GM12878 (cell line): ENCODE data around the gene OR2AG1. TPM values are rescaled to one million over a fixed set of nuclear protein-coding genes. Genes with fewer than 3 reads are reported as not detected.

Experiments
- ATAC-seq: fragments of 200-7000 bp; cut with Tn5 transposase; 3 replicates; pipeline ENCODE4 v1.9.1; 2020; ENCODE audit warnings: mild to moderate bottlenecking, moderate library complexity
- BruUV-seq: library from RNA; stranded (reverse); fragments of 400-500 nt; replicated peaks from 2 replicates; lab custom pipeline; 2021; lab: Mats Ljungman, UMichigan
- CTCF ChIA-PET: fragments of 300-600 bp; sonication (Branson Sonifier 250); formaldehyde crosslinking; extraction: SDS; loops from one replicate; lab custom pipeline; 2021; ENCODE audit warnings: inconsistent platforms; lab: Yijun Ruan, JAX
- POLR2A ChIA-PET: fragments of 350-600 bp; formaldehyde crosslinking; extraction: SDS; loops from one replicate; lab custom pipeline; 2021; ENCODE audit warnings: inconsistent platforms; lab: Charles Lee
- RAD21 ChIA-PET: fragments of 300-600 bp; sonication (Branson Sonifier 250); formaldehyde crosslinking; loops from one replicate; lab custom pipeline; 2023; ENCODE audit warnings: antibody characterized with exemption; ENCODE audit not compliant: unreplicated experiment; lab: Charles Lee
- SMC1A ChIA-PET: fragments of 300-600 bp; sonication (Branson Sonifier 250); formaldehyde crosslinking; loops from one replicate; lab custom pipeline; 2023; ENCODE audit not compliant: unreplicated experiment, uncharacterized antibody; lab: Charles Lee
- DNase-seq: peaks from one replicate; pipeline ENCODE4 v3.0.0-alpha.2; 2011; ENCODE audit warnings: low read depth, low spot score
- FAIRE-seq: peaks from 3 replicates; lab custom pipeline; 2011; peaks lifted over from hg19 to GRCh38; lab: Jason Lieb, UNC
- H2AFZ ChIP-seq: 2 replicates; pipeline ENCODE4 v1.6.0; 2011; ENCODE audit warnings: low read depth, low read length, control low read depth; ENCODE audit not compliant: control insufficient read depth
- H3K27ac ChIP-seq: 2 replicates; pipeline ENCODE4 v1.5.1; 2011; ENCODE audit warnings: control low read depth; ENCODE audit not compliant: control insufficient read depth, insufficient read depth
- H3K27me3 ChIP-seq, 2 experiments: replicated peaks in 1 of 2; 2 replicates each; pipeline versions ENCODE4 v1.6.0 to v1.6.1; 2011; ENCODE audit warnings: low read length in 1 of 2; ENCODE audit not compliant: control insufficient read depth in 2 of 2, insufficient read depth in 2 of 2
- H3K36me3 ChIP-seq, 2 experiments: 2 replicates each; pipeline ENCODE4 v1.5.1; 2011; ENCODE audit warnings: low read length in 1 of 2; ENCODE audit not compliant: control insufficient read depth in 2 of 2, insufficient read depth in 2 of 2
- H3K4me1 ChIP-seq: 2 replicates; pipeline ENCODE4 v1.6.1; 2011; ENCODE audit warnings: mild to moderate bottlenecking, low read length, moderate library complexity, mixed read lengths; ENCODE audit not compliant: control insufficient read depth, insufficient read depth
- H3K4me2 ChIP-seq: 2 replicates; pipeline ENCODE4 v1.6.0; 2011; ENCODE audit warnings: control low read depth; ENCODE audit not compliant: control insufficient read depth, insufficient read depth
- H3K4me3 ChIP-seq: fragments of 200-600 bp; sonication (generic); 2 replicates; pipeline ENCODE4 v1.5.1; 2016
- H3K79me2 ChIP-seq: 2 replicates; pipeline ENCODE4 v1.6.0; 2011; ENCODE audit warnings: low read length; ENCODE audit not compliant: control insufficient read depth, insufficient read depth
- H3K9ac ChIP-seq: 2 replicates; pipeline ENCODE4 v1.8.0; 2011; ENCODE audit warnings: low read length, control low read depth, mixed read lengths; ENCODE audit not compliant: control insufficient read depth, insufficient read depth
- H3K9me3 ChIP-seq: replicated peaks from 3 replicates; pipeline ENCODE4 v1.5.1; 2011; ENCODE audit warnings: mild to moderate bottlenecking, low read length; ENCODE audit not compliant: control insufficient read depth, insufficient read depth
- H4K20me1 ChIP-seq: 2 replicates; pipeline ENCODE4 v1.6.0; 2011; ENCODE audit not compliant: control insufficient read depth, insufficient read depth
- CHD1 ChIP-seq: IDR thresholded peaks from 2 replicates; pipeline ENCODE4 v1.6.1; 2012; ENCODE audit warnings: low read depth, low read length, improper control_type of control experiment
- EP300 ChIP-seq, 2 experiments: fragments of 150-350 bp in 1 of 2; IDR thresholded peaks; 2 replicates each; pipeline ENCODE4 v1.6.1; 2011 to 2012; ENCODE audit warnings: low read depth in 2 of 2, low read length in 2 of 2, borderline replicate concordance in 1 of 2, improper control_type of control experiment in 1 of 2, inconsistent platforms in 1 of 2; ENCODE audit not compliant: control insufficient read depth in 1 of 2
- NBN ChIP-seq: fragments of 450-650 bp; IDR thresholded peaks from 2 replicates; pipeline ENCODE4 v1.6.1; 2016
- NFYA ChIP-seq: IDR thresholded peaks from 2 replicates; pipeline ENCODE4 v1.6.1; 2011; ENCODE audit warnings: low read depth, mild to moderate bottlenecking, low read length, improper control_type of control experiment, borderline replicate concordance
- POLR2A ChIP-seq: IDR thresholded peaks from 2 replicates; pipeline ENCODE4 v1.6.1; 2011; ENCODE audit warnings: low read depth, mild to moderate bottlenecking, low read length
- RB1 ChIP-seq: fragments of 450-650 bp; formaldehyde crosslinking; IDR thresholded peaks from 2 replicates; pipeline ENCODE4 v1.6.1; 2017; ENCODE audit warnings: mild to moderate bottlenecking, borderline replicate concordance
- SUZ12 ChIP-seq: fragments of 200-600 bp; sonication (generic); IDR thresholded peaks from one replicate; pipeline ENCODE4 v1.6.1; 2018; ENCODE audit warnings: antibody characterized with exemption, mild to moderate bottlenecking; ENCODE audit not compliant: unreplicated experiment
- ZNF217 ChIP-seq: fragments of 450-650 bp; IDR thresholded peaks from 2 replicates; pipeline ENCODE4 v1.6.1; 2017; ENCODE audit warnings: antibody characterized with exemption, mild to moderate bottlenecking
- ZSCAN29 ChIP-seq: fragments of 450-650 bp; IDR thresholded peaks from 2 replicates; pipeline ENCODE4 v1.6.1; 2017; ENCODE audit warnings: mild to moderate bottlenecking, moderate library complexity
- WGBS: methylation state at CpG from one replicate; pipeline ENCODE4 v1.1.6; 2016; ENCODE audit warnings: low lambda C conversion rate; ENCODE audit not compliant: insufficient replicate concordance, insufficient coverage; ENCODE audit errors: missing lambda C conversion rate; 5-methylcytosine and 5-hydroxymethylcytosine counted together
- in situ Hi-C: fragments of 300-500 bp; cut with MboI; formaldehyde crosslinking; loops from 9 replicates; pipeline ENCODE4 v1.14.3; 2018; ENCODE audit warnings: mixed read lengths
- intact Hi-C: fragments of 100-400 bp; cut with micrococcal nuclease; formaldehyde crosslinking; loops from one replicate; pipeline ENCODE4 v1.14.2; 2022; ENCODE audit not compliant: unreplicated experiment
- polyA plus RNA-seq, 11 experiments: library from polyadenylated mRNA; depleted of rRNA in 4 of 11; unstranded in 6 of 11; stranded (reverse) in 5 of 11; fragments of >200 nt; fragmentation: Nextera tagmentation in 4 of 11; fragmentation: Illumina TruSeq in 1 of 11; extraction: Ambion mirVana in 4 of 11; extraction: Trizol in 1 of 11; gene quantifications; 1 replicate in 1 of 11; 2 replicates in 10 of 11; pipeline versions ENCODE4 v1.2.1 to v1.2.3, GENCODE V29; 2011 to 2016; ENCODE audit warnings: inconsistent platforms in 2 of 11, missing spikeins in 2 of 11, low read depth in 1 of 11
- total RNA-seq, 4 experiments: library from RNA; depleted of rRNA in 3 of 4; stranded (reverse); fragments of >200 nt in 3 of 4; fragmentation: Illumina TruSeq in 1 of 4; extraction: Trizol in 1 of 4; gene quantifications; 2 replicates each; pipeline versions ENCODE4 v1.2.1 to v1.2.3, GENCODE V29; 2013 to 2021
- TF ChIP-seq, protein P1 (sequence below): fragments of 450-650 bp; IDR thresholded peaks from 2 replicates; pipeline ENCODE4 v1.6.1; 2016; ENCODE audit warnings: mild to moderate bottlenecking
- TF ChIP-seq, protein P2 (sequence below): fragments of 450-650 bp; IDR thresholded peaks from 2 replicates; pipeline ENCODE4 v1.6.1; 2016; ENCODE audit warnings: mild to moderate bottlenecking, moderate library complexity, borderline replicate concordance

The OR2AG1 gene
- total and polyA plus RNA-seq, 10 of the 15 experiments (the other 5 are each of a cell fraction or from before 2014, with no cell fraction given): not detected

DNA sequence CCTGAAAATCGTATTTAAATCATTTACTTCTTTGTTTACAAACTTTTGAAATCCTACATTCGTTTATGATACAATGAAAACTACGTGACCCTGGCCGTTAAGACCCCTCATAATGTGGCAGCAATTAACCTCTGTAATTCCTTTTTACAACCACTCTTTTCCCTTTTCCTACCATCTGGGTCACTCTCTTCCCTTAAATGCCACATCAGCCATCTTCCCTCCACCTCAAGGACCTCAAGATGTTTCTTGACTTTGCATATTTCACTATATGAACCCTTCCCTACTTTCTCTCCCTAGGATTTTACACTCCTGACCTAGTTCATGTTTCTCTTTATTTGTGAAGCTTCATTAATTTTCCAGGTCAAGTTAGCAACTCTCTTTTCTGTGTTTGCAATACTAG is 37.8 kb upstream of the OR2AG1 start:
- peaks cover 55% of the 10 kb centered on the region for H3K79me2 ChIP-seq
- 37% methylated on average over 4 of the region's 4 CpGs for WGBS

More for the DNA sequence above, 37.8 kb upstream of the OR2AG1 start:
- DNase-seq (no peak), FAIRE-seq (no peak), ATAC-seq (no peak)
- Histone ChIP-seq H3K4me2 (peak overlapping the region; percentile 90), H3K9ac (peak overlapping the region; percentile 94), H3K4me1 (peaks cover 22% of the 10 kb centered on the region; the same call in 1 of the 2 replicates), H4K20me1 (no peaks in the 10 kb centered on the region), H3K36me3 (no peaks in the 10 kb centered on the region), H2AFZ (no peak overlapping the region), H3K4me3 (peak overlapping the region; percentile 71), H3K9me3 (no peaks in the 10 kb centered on the region; the same call in 2 of the 3 replicates), H3K27me3 (no peaks in the 10 kb centered on the region), H3K27ac (peak overlapping the region; percentile 99)
- CTCF ChIA-PET: interaction anchor here (0.7 to 17.5 kb wide), 11 partner anchors 5 to 769 kb away, joined by 3 to 728 read pairs (median 4); partner anchors contain the start of genes MRPL17, OR2AG2, PPFIBP2 and TPP1
- BruUV-seq: no TSS peak
- intact Hi-C loops (loop anchor here (5.0 to 10.0 kb wide), 4 partner anchors 133 to 1050 kb away; partner anchors contain the start of genes CNGA4, FHIP1B, PPFIBP2 and TAF10), in situ Hi-C loops (loop anchor here (10.0 kb wide), 1 partner anchor 1120 kb away; the partner anchor contains the start of gene TRIM34)
- 0 out of 2 replicates have a peak, but pooled peaks have one; percentile 16 for TF ChIP-seq NBN
- no peak for TF ChIP-seq ZNF217
- TF ChIP-seq EP300 (IDR thresholded peaks at IDR 0.05; ENCODE audit: borderline replicate concordance in 1 of 2, control insufficient read depth in 1 of 2, low read depth in 2 of 2, low read length in 2 of 2): no peak
- TF ChIP-seq SUZ12: no peak
- TF ChIP-seq NFYA: no peak
- TF ChIP-seq ZSCAN29: no peak
- no peak for TF ChIP-seq RB1
- TF ChIP-seq, protein P1, sequence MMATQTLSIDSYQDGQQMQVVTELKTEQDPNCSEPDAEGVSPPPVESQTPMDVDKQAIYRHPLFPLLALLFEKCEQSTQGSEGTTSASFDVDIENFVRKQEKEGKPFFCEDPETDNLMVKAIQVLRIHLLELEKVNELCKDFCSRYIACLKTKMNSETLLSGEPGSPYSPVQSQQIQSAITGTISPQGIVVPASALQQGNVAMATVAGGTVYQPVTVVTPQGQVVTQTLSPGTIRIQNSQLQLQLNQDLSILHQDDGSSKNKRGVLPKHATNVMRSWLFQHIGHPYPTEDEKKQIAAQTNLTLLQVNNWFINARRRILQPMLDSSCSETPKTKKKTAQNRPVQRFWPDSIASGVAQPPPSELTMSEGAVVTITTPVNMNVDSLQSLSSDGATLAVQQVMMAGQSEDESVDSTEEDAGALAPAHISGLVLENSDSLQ: peak; percentile 6; the same call in 1 of the 2 replicates
- TF ChIP-seq, protein P2, sequence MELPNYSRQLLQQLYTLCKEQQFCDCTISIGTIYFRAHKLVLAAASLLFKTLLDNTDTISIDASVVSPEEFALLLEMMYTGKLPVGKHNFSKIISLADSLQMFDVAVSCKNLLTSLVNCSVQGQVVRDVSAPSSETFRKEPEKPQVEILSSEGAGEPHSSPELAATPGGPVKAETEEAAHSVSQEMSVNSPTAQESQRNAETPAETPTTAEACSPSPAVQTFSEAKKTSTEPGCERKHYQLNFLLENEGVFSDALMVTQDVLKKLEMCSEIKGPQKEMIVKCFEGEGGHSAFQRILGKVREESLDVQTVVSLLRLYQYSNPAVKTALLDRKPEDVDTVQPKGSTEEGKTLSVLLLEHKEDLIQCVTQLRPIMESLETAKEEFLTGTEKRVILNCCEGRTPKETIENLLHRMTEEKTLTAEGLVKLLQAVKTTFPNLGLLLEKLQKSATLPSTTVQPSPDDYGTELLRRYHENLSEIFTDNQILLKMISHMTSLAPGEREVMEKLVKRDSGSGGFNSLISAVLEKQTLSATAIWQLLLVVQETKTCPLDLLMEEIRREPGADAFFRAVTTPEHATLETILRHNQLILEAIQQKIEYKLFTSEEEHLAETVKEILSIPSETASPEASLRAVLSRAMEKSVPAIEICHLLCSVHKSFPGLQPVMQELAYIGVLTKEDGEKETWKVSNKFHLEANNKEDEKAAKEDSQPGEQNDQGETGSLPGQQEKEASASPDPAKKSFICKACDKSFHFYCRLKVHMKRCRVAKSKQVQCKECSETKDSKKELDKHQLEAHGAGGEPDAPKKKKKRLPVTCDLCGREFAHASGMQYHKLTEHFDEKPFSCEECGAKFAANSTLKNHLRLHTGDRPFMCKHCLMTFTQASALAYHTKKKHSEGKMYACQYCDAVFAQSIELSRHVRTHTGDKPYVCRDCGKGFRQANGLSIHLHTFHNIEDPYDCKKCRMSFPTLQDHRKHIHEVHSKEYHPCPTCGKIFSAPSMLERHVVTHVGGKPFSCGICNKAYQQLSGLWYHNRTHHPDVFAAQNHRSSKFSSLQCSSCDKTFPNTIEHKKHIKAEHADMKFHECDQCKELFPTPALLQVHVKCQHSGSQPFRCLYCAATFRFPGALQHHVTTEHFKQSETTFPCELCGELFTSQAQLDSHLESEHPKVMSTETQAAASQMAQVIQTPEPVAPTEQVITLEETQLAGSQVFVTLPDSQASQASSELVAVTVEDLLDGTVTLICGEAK: no peak
- no peak for TF ChIP-seq POLR2A
- no peak for TF ChIP-seq CHD1
- SMC1A ChIA-PET: interaction anchor here (0.9 to 18.2 kb wide), 9 partner anchors 5 to 138 kb away, joined by 3 to 420 read pairs (median 5); partner anchors contain the start of genes OR2AG2 and TAF10
- RAD21 ChIA-PET: interaction anchor here (0.8 to 4.2 kb wide), 5 partner anchors 9 to 366 kb away, joined by 3 to 46 read pairs (median 6); partner anchors contain the start of gene MRPL17
- POLR2A ChIA-PET: interaction anchor here (0.7 to 4.3 kb wide), 4 partner anchors 8 to 133 kb away, joined by 3 to 28 read pairs (median 7); partner anchors contain the start of genes TAF10 and TPP1
